H54 (cell line): Measurements from ENCODE around the gene SARNP.
A peak's percentile ranks its signal among the peaks of the same experiment; 100 is the strongest.

Source experiments
- DNase-seq: peaks from one replicate; pipeline ENCODE4 v3.0.0; 2011; ENCODE audit warnings: low spot score, mixed read lengths; ENCODE audit not compliant: insufficient read length
- FAIRE-seq: peaks from 3 replicates; lab custom pipeline; 2011; peaks lifted over from hg19 to GRCh38; lab: Jason Lieb, UNC
- POLR2A ChIP-seq: IDR thresholded peaks from 2 replicates; pipeline ENCODE4 v1.6.1; 2011; ENCODE audit warnings: low read depth, mild to moderate bottlenecking, low read length

Gene SARNP

DNA sequence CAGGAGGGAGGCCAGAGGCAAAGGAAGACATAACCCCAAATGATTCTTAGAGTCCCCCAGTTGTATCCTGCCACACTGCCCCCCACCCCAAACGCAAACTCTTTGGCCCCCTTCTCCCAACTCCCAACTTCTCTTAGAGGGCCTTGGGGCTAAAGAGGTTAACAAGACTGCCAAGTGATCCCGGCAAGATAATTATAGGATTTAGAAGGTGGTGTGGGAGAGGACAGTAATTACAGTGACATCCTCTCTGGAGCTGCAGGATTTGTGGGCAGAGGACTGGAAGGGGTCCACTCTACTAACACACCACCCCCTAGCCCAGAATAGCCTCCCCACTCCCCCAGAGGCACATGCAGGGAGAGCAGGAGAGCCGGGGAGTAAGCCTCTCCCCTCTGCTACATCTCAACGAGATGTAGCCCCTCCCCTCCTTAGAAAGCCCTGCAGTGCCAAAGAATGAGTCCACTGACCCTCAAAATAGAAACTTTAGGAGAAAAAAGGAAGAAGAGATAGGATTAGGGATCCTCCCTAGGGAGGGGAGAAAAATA, 79.9 kb downstream of the SARNP start:
- FAIRE-seq (no peak), DNase-seq (no peak)
- no peak for TF ChIP-seq POLR2A

DNA sequence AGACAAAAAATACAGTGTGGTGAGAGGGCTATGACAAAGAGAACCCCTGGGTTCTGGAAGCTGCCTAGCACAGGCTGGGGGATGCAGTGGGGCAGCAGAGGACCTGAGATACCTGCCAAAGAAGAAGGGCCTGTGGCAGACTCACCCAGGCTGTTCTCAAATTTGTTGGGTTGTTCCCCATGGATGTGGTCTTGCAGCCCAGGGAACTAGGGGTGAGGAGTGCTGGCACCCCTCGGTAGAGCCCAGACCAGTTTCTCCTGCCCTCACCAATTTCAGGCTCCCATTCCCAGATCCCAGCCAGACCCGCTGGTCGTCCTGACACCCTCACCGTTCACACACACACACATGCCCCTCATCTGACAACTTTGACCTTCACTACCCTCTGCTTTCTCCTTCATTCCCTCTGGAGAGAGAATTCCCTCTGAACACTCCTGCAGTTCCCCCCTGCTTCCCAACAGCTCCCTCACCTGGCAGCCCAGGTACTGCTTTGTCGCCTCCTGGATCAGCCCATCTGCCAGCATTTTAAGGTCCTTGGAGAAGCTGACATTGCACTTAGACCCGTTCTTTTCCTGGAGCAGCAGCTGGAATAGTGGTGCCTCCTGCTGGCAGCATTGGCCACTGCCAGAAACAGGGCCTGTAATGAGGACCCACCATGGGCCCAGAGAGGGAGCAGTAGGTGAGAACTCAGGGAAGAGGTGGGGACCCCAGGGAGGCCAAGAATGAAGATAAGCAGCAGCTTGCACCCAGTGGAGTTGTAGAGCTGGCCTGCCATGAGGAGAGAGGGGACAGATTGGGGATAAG, 80.5 kb downstream of the SARNP start:
- no peak for FAIRE-seq

DNA sequence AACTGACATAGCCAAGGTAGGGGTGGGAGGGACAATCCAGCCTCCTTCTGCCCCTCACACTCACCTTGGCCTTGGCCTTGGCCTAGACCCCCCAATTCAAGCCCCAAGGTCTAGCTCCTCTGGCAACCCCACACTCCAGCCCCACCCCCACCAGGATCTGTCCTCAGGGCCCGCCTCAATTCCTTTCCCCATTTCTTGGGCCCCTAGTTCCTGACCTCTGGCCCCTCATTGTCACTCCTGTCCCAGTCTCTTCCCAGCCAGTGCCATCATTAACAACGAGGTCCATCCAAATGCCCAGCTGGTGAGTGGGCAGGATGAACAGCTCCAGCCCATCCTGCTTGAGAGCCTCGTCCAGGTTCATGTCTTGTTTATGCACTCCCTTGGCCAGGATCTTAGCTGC, 81.4 kb downstream of the SARNP start:
- FAIRE-seq: no peak
- no peak for DNase-seq

More for the DNA sequence above, 80.5 kb downstream of the SARNP start:
- no peak for DNase-seq
- TF ChIP-seq POLR2A: no peak

DNA sequence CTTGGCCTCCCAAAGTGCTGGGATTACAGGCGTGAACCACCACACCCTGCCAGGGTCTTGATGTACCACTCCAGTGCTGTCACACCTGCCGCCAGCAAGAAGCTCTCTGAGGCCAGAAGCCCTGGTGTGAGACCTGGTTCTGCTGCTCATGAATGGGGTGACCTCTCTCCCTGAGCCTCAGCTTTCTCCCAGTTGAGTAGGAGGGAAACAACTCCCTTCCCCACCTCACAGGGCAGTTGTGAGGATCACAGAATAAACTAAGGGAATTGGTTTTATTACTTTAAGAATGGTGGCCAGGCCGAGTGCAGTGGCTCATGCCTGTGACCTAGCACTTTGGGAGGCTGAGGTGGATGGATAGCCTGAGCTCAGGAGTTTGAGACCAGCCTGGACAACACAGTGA, 82.9 kb downstream of the SARNP start:
- no peak for FAIRE-seq
- no peak for TF ChIP-seq POLR2A
- no peak for DNase-seq

More for the DNA sequence above, 81.4 kb downstream of the SARNP start:
- TF ChIP-seq POLR2A: no peak

DNA sequence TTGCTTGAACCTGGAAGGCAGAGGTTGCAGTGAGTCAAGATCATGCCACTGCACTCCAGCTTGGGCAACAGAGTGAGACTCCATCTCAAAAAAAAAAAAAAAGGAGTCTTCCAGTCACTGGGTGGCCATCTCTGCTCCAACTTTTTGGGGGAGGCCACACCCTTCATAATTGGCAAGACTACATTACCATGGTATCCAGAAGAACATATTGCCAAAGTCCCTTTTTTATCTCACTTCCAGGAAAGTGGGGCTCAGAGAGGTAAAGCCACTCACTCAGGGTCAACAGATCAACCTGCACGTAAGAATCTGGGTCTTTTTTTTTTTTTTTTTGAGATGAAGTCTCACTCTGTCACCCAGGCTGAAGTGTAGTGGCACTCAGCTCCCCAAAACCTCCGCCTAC, 83.7 kb downstream of the SARNP start:
- FAIRE-seq (no peak), DNase-seq (no peak)
- no peak for TF ChIP-seq POLR2A

DNA sequence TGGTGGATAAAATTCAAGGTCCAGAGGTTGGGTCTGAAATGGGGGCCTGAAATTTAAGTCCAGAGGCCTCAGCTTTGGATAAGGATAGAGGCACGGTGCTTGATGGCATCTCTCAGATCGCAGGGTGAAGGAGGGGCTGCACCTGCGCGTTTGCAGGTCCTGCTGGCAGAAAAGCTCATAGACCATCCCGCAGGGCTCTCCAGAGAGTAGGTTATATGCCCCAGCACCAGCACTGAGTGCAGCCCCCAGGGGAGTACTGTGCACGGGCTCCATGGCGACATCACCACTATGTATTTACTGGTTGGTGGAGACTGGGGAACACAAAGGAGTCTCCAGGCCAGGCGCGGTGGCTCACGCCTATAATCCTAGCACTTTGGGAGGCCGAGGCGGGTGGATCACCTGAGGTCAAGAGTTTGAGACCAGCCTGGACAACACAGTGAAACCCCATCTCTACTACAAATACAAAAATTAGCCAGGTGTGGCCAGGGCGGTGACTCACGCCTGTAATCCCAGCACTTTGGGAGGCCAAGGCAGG, 84.4 kb downstream of the SARNP start:
- no peak for DNase-seq
- FAIRE-seq: no peak
- TF ChIP-seq POLR2A: no peak

DNA sequence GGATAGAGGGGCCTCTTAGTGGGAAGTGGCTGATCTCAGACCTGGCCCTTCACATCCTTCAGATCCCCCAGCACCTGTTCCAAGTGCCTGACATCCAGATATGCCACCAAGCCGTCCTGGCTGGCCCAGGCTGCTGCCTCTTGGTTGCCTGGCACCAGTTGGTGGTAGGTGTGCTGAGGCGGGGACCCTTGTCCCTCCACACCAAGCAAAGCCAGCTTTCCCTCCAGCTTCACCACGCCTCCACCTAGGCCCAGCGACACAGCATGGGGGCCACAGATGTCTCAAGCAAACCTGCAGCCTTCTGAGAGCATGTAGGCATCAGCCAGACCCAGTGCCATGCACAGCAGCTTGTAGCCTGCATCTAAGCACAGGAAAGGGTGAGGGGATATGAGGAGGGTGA, 85.2 kb downstream of the SARNP start:
- DNase-seq (no peak), FAIRE-seq (no peak)
- no peak for TF ChIP-seq POLR2A

DNA sequence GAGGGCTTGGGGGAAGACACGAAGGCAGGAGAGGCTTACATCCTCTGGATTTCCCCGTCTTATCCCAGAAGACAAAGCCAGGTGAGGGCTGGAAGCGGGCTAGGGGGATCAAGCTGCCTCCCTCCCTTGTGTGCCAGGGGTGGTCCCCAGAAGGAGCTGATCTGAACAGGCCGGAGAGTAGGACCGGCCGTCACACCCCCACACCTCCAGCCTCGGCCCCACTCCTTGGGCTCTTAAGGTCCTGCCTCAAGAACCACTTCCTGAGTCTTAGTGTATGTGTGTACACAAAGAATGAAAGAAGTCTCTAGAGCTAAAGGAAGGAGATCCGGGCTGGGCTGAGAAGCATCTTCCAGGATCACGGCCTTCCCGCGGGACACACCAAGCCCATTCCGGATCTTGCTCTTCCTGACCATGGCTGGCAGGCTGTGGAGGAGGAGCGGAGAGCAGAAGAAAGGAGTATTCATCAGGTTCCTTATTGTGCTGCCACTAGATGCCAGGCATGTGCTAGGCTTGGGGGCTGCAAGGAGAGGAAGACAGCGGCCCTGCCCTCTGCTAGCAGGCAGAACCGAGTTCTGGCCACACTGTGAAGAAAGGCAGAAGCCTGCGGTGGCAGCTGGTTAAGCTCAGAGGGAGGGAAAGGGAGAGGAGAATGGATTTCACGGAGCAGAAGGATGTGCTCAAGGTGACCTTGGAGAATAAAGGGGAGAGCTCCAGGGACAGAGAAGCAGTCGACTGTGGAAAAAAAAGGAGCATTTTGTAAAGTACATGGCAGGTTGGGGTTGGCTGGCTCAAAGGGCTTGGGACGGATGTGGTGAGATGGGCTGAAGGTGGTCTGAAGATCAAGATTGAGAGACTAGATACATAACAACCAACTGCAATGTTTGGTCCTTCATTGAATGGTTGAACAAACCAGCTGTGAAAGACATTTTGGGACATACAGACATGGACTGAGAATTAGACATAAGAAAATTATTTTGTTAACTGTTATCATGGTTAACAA, 87.4 kb downstream of the SARNP start:
- FAIRE-seq (no peak), DNase-seq (peak; percentile 55)
- no peak for TF ChIP-seq POLR2A

DNA sequence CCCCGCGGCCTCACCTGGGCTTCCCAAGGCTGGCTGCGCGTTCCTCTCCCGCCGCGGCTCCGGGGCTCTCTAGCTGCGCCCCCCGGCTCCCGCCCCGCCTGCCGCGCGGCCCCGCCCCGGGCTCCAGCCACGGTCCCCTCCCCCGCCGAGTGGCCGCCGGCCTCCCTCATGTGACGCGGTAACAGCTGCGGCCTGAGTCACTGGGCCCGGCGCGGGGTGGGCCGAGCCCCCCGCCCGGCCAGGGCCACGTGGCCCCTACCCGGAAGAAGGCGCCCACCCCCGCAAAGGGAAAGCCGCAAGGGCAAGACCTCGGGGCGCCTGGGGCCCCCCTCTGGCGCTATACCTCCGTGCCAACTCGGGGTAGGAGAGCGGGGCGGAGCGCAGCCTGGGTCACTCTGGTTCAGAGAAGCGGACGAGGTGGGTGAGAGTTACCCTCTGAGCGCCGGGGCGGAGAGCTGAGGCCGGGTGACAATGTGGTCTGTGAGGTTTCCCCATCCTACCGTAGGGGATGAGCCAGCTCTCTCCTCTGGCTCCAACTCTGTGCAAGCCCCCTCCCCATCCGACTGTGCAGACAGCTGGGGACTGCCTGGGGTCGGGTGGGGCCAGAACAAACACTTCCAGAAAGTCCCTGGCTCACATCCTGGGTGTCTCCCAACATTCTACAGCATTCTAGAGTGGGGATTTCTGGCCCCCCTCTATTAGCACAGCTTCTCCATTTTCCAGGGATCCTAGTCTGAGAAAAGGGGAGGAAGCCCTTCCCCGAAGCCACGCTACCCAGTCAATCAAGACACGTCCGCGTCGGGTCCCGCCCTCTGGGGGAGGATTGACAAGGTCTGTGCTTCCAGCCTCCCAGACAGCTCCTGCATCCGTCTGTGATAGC, 88.3 kb downstream of the SARNP start, which contains the start of gene CD63:
Gene CD63, minus strand, starts transcription at position 71 of the 880 bp plus-strand sequence. CDS start 668 bp downstream, outside the sequence.
- DNase-seq: peak; percentile 93

DNA sequence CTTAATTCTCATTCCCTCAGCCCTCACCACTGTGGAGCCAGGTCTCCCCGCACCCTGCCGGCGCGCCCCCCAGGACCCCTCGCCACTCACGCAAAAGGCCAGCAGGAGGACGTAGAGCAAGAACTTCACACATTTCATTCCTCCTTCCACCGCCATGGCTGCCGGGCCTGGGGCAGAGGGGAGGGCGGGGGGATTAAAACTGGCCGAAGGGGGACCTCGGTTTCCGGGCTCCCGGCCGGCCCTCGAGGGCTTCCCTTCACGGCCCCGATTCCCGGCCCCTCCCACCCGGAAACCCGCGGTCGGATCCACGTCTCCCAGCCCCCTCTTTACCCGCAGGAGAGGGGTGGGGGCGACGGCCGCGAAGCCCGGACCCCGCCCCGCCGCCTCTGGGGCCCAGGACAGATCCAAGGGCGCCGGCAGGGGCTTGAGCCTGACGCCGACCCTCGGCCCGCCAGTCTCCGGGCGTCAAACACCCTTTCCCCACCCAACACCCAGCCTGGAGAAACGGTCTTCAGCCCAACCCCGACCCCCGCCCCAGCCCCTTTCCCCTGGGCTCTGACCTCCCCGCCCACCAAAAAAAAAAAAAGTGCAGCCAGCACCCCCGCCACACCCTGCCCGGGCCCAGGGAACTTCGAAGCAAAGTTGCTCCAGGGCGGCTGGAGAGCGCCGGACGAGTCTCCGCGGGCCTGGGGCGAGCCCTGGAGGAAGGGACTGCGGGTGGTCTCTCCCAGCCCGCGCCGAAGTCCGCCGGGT, 89.2 kb downstream of the SARNP start:
- FAIRE-seq (no peak), DNase-seq (no peak)
- no peak for TF ChIP-seq POLR2A

More for the DNA sequence above, 88.3 kb downstream of the SARNP start, which contains the start of gene CD63:
- FAIRE-seq: peak; percentile 23
- TF ChIP-seq POLR2A: peak; percentile 81; the same call in 1 of the 2 replicates

DNA sequence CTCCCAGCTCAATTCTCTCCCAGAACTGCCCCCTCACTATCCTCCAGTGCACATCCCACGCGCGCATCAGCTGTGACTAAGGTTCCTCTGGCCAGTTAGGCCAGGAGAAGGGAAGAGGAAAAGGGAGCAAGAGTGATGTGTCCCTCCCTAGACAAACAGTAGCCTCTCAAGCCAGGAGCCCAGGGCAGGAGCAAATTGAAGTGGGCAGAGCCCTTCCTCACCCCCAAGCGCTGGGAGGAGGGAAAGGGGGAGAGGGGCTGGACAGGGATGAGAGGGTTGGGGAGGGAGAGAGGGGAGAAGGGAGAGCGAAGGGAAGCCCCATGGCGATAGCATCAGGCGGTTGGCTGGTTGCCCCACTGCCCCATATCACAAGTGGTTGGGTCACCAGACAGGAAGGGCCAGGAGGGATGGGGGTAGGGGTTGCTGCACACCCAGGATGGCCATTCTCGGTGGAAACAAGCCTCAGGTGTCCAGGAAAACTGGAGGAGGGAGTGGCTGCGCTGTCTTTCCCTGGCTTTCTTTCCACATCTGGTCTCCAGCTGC, 89.8 kb downstream of the SARNP start:
- TF ChIP-seq POLR2A: no peak
- DNase-seq: no peak
- no peak for FAIRE-seq
